Smooth muscle cell of the brain vasculature (primary cell): ENCODE results near the gene TUBB6.

ENCODE experiments used
- DNase-seq: peaks from one replicate; pipeline ENCODE4 v3.0.0-alpha.2; 2012; ENCODE audit warnings: low read depth, low spot score

The TUBB6 gene

GRCh38 chr18:12307701-12308385 lies at the start of gene TUBB6:
TUBB6 (plus strand) TSS chr18:12308241; CDS start chr18:12308293, 52 bp downstream.
- DNase-seq: no peak

GRCh38 chr18:12258719-12259705 lies 49.0 kb upstream of the TUBB6 start:
- no peak for DNase-seq

- no peak for DNase-seq
Observed at GRCh38 chr18:12262748-12263147, 45.3 kb upstream of the TUBB6 start.

GRCh38 chr18:12264864-12265263 lies 43.2 kb upstream of the TUBB6 start:
- no peak for DNase-seq

GRCh38 chr18:12271376-12272235 lies 36.4 kb upstream of the TUBB6 start:
- peak; percentile 67 for DNase-seq

- no peak for DNase-seq
Observed at GRCh38 chr18:12274793-12275192, 33.2 kb upstream of the TUBB6 start.

- DNase-seq: no peak
Observed at GRCh38 chr18:12276736-12277554, 31.1 kb upstream of the TUBB6 start.

GRCh38 chr18:12278215-12278671 lies 29.8 kb upstream of the TUBB6 start:
- DNase-seq: no peak

GRCh38 chr18:12278741-12279682 lies 29.0 kb upstream of the TUBB6 start:
- DNase-seq: peak; percentile 78

- no peak for DNase-seq
Observed at GRCh38 chr18:12279781-12280531, 28.1 kb upstream of the TUBB6 start.

GRCh38 chr18:12281861-12282260 lies 26.2 kb upstream of the TUBB6 start:
- DNase-seq: no peak

GRCh38 chr18:12282442-12283039 lies 25.5 kb upstream of the TUBB6 start:
- no peak for DNase-seq

GRCh38 chr18:12283256-12283655 lies 24.8 kb upstream of the TUBB6 start:
- no peak for DNase-seq

GRCh38 chr18:12283666-12284065 lies 24.4 kb upstream of the TUBB6 start:
- DNase-seq: no peak

- DNase-seq: no peak
Observed at GRCh38 chr18:12287131-12287681, 20.8 kb upstream of the TUBB6 start.

GRCh38 chr18:12287684-12288402 lies 20.2 kb upstream of the TUBB6 start:
- DNase-seq: no peak

GRCh38 chr18:12288403-12288755 lies 19.7 kb upstream of the TUBB6 start:
- DNase-seq: no peak

- no peak for DNase-seq
Observed at GRCh38 chr18:12290086-12290485, 18.0 kb upstream of the TUBB6 start.
